Neutrophil (primary cell): Measurements from ENCODE around the gene TOP2B.

Experiments used
- H3K27ac ChIP-seq: fragments of 200-600 bp; sonication (generic); 2 replicates; pipeline ENCODE4 v1.5.1; 2016; ENCODE audit warnings: mild to moderate bottlenecking, moderate library complexity
- H3K27me3 ChIP-seq: fragments of 200-600 bp; sonication (generic); 2 replicates; pipeline ENCODE4 v1.6.0; 2016; ENCODE audit warnings: mild to moderate bottlenecking
- H3K36me3 ChIP-seq: fragments of 200-600 bp; sonication (generic); 2 replicates; pipeline ENCODE4 v1.5.1; 2017
- H3K4me1 ChIP-seq, 2 experiments: fragments of 200-600 bp in 1 of 2; sonication (generic) in 1 of 2; 1 replicate in 1 of 2; 2 replicates in 1 of 2; pipeline versions ENCODE4 v1.5.1 to v1.6.1; 2013 to 2016; ENCODE audit warnings: low read depth in 1 of 2, low read length in 1 of 2, mild to moderate bottlenecking in 1 of 2, moderate library complexity in 1 of 2; ENCODE audit not compliant: control insufficient read depth in 1 of 2, insufficient read depth in 1 of 2
- H3K4me3 ChIP-seq, 2 experiments: fragments of 200-600 bp in 1 of 2; sonication (generic) in 1 of 2; 1 replicate in 1 of 2; 2 replicates in 1 of 2; pipeline ENCODE4 v1.5.1; 2013 to 2016; ENCODE audit warnings: low read depth in 1 of 2, low read length in 1 of 2, mild to moderate bottlenecking in 1 of 2, moderate library complexity in 1 of 2
- H3K9me3 ChIP-seq: fragments of 200-600 bp; sonication (generic); 2 replicates; pipeline ENCODE4 v1.5.1; 2016
- CTCF ChIP-seq: fragments of 200-600 bp; sonication (generic); IDR thresholded peaks from 2 replicates; pipeline ENCODE4 v1.5.1; 2016; ENCODE audit warnings: antibody characterized with exemption

Gene TOP2B

GRCh38 chr3:25576831-25577454, 87.8 kb downstream of the TOP2B start:
- no peak for TF ChIP-seq CTCF
- H3K4me3 ChIP-seq = no peak overlapping the region
- H3K27ac ChIP-seq = no peak overlapping the region
- no peaks in the 10 kb centered on the region for H3K4me1 ChIP-seq
- H3K36me3 ChIP-seq = no peaks in the 10 kb centered on the region
- H3K9me3 ChIP-seq = no peaks in the 10 kb centered on the region
- no peaks in the 10 kb centered on the region for H3K27me3 ChIP-seq

- no peaks in the 10 kb centered on the region for H3K36me3 ChIP-seq
- no peak for TF ChIP-seq CTCF
- H3K27ac ChIP-seq = no peak overlapping the region
- H3K4me1 ChIP-seq = no peaks in the 10 kb centered on the region
- H3K9me3 ChIP-seq = no peaks in the 10 kb centered on the region
- no peaks in the 10 kb centered on the region for H3K27me3 ChIP-seq
- no peak overlapping the region for H3K4me3 ChIP-seq
Observed at GRCh38 chr3:25576146-25576545, 88.6 kb downstream of the TOP2B start.

GRCh38 chr3:25575001-25575400, 89.7 kb downstream of the TOP2B start:
- H3K4me1 ChIP-seq = no peaks in the 10 kb centered on the region
- TF ChIP-seq CTCF = no peak
- no peak overlapping the region for H3K27ac ChIP-seq
- H3K36me3 ChIP-seq = no peaks in the 10 kb centered on the region
- H3K4me3 ChIP-seq = no peak overlapping the region
- H3K27me3 ChIP-seq = no peaks in the 10 kb centered on the region
- no peaks in the 10 kb centered on the region for H3K9me3 ChIP-seq

GRCh38 chr3:25574172-25574765, 90.4 kb downstream of the TOP2B start:
- no peak overlapping the region for H3K4me3 ChIP-seq
- no peak for TF ChIP-seq CTCF
- no peaks in the 10 kb centered on the region for H3K9me3 ChIP-seq
- no peaks in the 10 kb centered on the region for H3K4me1 ChIP-seq
- H3K27ac ChIP-seq = no peak overlapping the region
- no peaks in the 10 kb centered on the region for H3K36me3 ChIP-seq
- no peaks in the 10 kb centered on the region for H3K27me3 ChIP-seq

GRCh38 chr3:25573386-25574171, 91.1 kb downstream of the TOP2B start:
- Histone ChIP-seq H3K36me3 (no peaks in the 10 kb centered on the region), H3K4me3 (no peak overlapping the region), H3K9me3 (no peaks in the 10 kb centered on the region), H3K27ac (no peak overlapping the region), H3K27me3 (no peaks in the 10 kb centered on the region), H3K4me1 (no peaks in the 10 kb centered on the region)
- no peak for TF ChIP-seq CTCF
